CD14-positive monocyte (primary cell): ENCODE measurements around the gene RASL10B. TPM values are rescaled to one million over a fixed set of nuclear protein-coding genes. Genes with fewer than 3 reads are reported as not detected.
A peak's percentile ranks its signal among the peaks of the same experiment; 100 is the strongest.

Experiments
- DNase-seq, 3 donors: peaks; one replicate each; pipeline ENCODE4 v3.0.0-alpha.2; 2011 to 2022
- H2AFZ ChIP-seq: 2 replicates; pipeline ENCODE4 v1.6.0; 2012; ENCODE audit warnings: mild to moderate bottlenecking, low read depth, low read length, inconsistent platforms; ENCODE audit not compliant: insufficient read depth, poor library complexity, severe bottlenecking
- H3K27ac ChIP-seq, 2 donors: 1 replicate in 1 of 2; 2 replicates in 1 of 2; pipeline ENCODE4 v1.5.1; 2012 to 2013; ENCODE audit warnings: low read length in 2 of 2, control low read depth in 1 of 2, inconsistent platforms in 1 of 2, low read depth in 1 of 2, mild to moderate bottlenecking in 1 of 2
- H3K27me3 ChIP-seq, 2 donors: one replicate each; pipeline versions ENCODE4 v1.6.0 to v1.6.1; 2011 to 2013; ENCODE audit warnings: low read length in 2 of 2; ENCODE audit not compliant: control insufficient read depth in 2 of 2, insufficient read depth in 2 of 2
- H3K36me3 ChIP-seq, 2 donors: replicated peaks in 1 of 2; 1 replicate in 1 of 2; 2 replicates in 1 of 2; pipeline versions ENCODE4 v1.5.1 to v1.6.1; 2012 to 2013; ENCODE audit warnings: low read length in 2 of 2, control low read depth in 1 of 2, inconsistent platforms in 1 of 2, mild to moderate bottlenecking in 1 of 2; ENCODE audit not compliant: insufficient read depth in 2 of 2, control insufficient read depth in 1 of 2
- H3K4me1 ChIP-seq, 2 donors: 1 replicate in 1 of 2; 2 replicates in 1 of 2; pipeline versions ENCODE4 v1.5.1 to v1.6.1; 2012 to 2013; ENCODE audit warnings: low read length in 2 of 2, control low read depth in 1 of 2, inconsistent platforms in 1 of 2, mild to moderate bottlenecking in 1 of 2, moderate library complexity in 1 of 2; ENCODE audit not compliant: insufficient read depth in 2 of 2, control insufficient read depth in 1 of 2
- H3K4me2 ChIP-seq: replicated peaks from 2 replicates; pipeline ENCODE3; 2012; ENCODE audit warnings: low read length, moderate library complexity, mild to moderate bottlenecking; ENCODE audit not compliant: poor library complexity, severe bottlenecking; ENCODE audit errors: extremely low read depth
- H3K4me3 ChIP-seq, 3 experiments: fragments of 200-600 bp in 1 of 3; sonication (generic) in 1 of 3; replicated peaks in 1 of 3; 1 replicate in 2 of 3; 2 replicates in 1 of 3; pipeline ENCODE4 v1.5.1; 2011 to 2013; ENCODE audit warnings: low read length in 3 of 3, mild to moderate bottlenecking in 3 of 3, control low read depth in 2 of 3, low read depth in 2 of 3, inconsistent platforms in 1 of 3, moderate library complexity in 1 of 3
- H3K79me2 ChIP-seq: 2 replicates; pipeline ENCODE4 v1.6.0; 2012; ENCODE audit warnings: mild to moderate bottlenecking, control low read depth, inconsistent platforms, low read length, moderate library complexity; ENCODE audit not compliant: insufficient read depth
- H3K9ac ChIP-seq: 2 replicates; pipeline ENCODE4 v1.6.0; 2017; ENCODE audit warnings: low read length, mild to moderate bottlenecking; ENCODE audit not compliant: insufficient read depth, poor library complexity, severe bottlenecking
- H3K9me3 ChIP-seq, 2 donors: replicated peaks in 1 of 2; 1 replicate in 1 of 2; 2 replicates in 1 of 2; pipeline versions ENCODE4 v1.5.1 to v1.6.1; 2012 to 2013; ENCODE audit warnings: low read length in 2 of 2, control low read depth in 1 of 2; ENCODE audit not compliant: control insufficient read depth in 1 of 2, insufficient read depth in 1 of 2
- H4K20me1 ChIP-seq: 2 replicates; pipeline ENCODE4 v1.6.0; 2012; ENCODE audit warnings: mild to moderate bottlenecking, low read length, control low read depth, moderate library complexity; ENCODE audit not compliant: insufficient read depth
- H3K27ac Mint-ChIP-seq, 7 donors: one replicate each; pipeline ENCODE4 v1.8.0; 2020; ENCODE audit warnings: mild to moderate bottlenecking in 7 of 7, mixed read lengths in 7 of 7, moderate library complexity in 6 of 7, inconsistent platforms in 2 of 7
- H3K27me3 Mint-ChIP-seq, 3 donors: one replicate each; pipeline ENCODE4 v1.8.0; 2021 to 2022; ENCODE audit warnings: low read depth in 3 of 3, mild to moderate bottlenecking in 3 of 3, mixed read lengths in 3 of 3, moderate library complexity in 3 of 3, inconsistent platforms in 1 of 3
- H3K36me3 Mint-ChIP-seq, 2 donors: one replicate each; pipeline ENCODE4 v1.8.0; 2020; ENCODE audit warnings: mixed read lengths in 2 of 2, inconsistent platforms in 1 of 2, mild to moderate bottlenecking in 1 of 2
- H3K4me1 Mint-ChIP-seq: one replicate; pipeline ENCODE4 v1.8.0; 2020; ENCODE audit warnings: mild to moderate bottlenecking, mixed read lengths
- H3K4me3 Mint-ChIP-seq, 2 donors: one replicate each; pipeline ENCODE4 v1.8.0; 2020; ENCODE audit warnings: mild to moderate bottlenecking in 2 of 2, mixed read lengths in 2 of 2, moderate library complexity in 1 of 2
- H3K9me3 Mint-ChIP-seq, 7 donors: one replicate each; pipeline ENCODE4 v1.8.0; 2020 to 2022; ENCODE audit warnings: mixed read lengths in 7 of 7, mild to moderate bottlenecking in 6 of 7, moderate library complexity in 6 of 7, inconsistent platforms in 2 of 7
- CTCF ChIP-seq: fragments of 200-600 bp; IDR thresholded peaks from one replicate; pipeline ENCODE4 v1.8.0; 2022; ENCODE audit warnings: antibody characterized with exemption, mild to moderate bottlenecking
- WGBS: methylation state at CpG from one replicate; pipeline ENCODE4 v1.1.5; 2013; ENCODE audit warnings: missing lambda C conversion rate; ENCODE audit not compliant: insufficient coverage; 5-methylcytosine and 5-hydroxymethylcytosine counted together
- intact Hi-C, 2 donors: fragments of 100-400 bp; cut with micrococcal nuclease; formaldehyde crosslinking; loops; one replicate each; pipeline versions ENCODE4 v1.15.0 to v1.15.1; 2023
- polyA plus RNA-seq, 3 donors: library from polyadenylated mRNA; depleted of rRNA in 1 of 3; unstranded in 2 of 3; stranded (reverse) in 1 of 3; fragments of 300-500 nt in 2 of 3; fragments of >200 nt in 1 of 3; fragmentation: Illumina TruSeq in 2 of 3; gene quantifications; 1 replicate in 2 of 3; 2 replicates in 1 of 3; pipeline ENCODE4 v1.2.3, GENCODE V29; 2012 to 2021

Gene RASL10B
- polyA plus RNA-seq, 3 donors = not detected

GRCh38 chr17:35788477-35789368 is 57.3 kb downstream of the RASL10B start:
- no peak for TF ChIP-seq CTCF
- Histone ChIP-seq H3K4me1 (no peaks in the 10 kb centered on the region), H3K36me3 (no peaks in the 10 kb centered on the region), H3K79me2 (no peaks in the 10 kb centered on the region), H3K27me3 (peaks cover 13 to 27% of the 10 kb centered on the region in 2 donors), H3K27ac (no peak overlapping the region), H3K9ac (no peak overlapping the region), H3K9me3 (no peaks in the 10 kb centered on the region), H3K4me3 (no peak overlapping the region), H3K4me2 (no peak overlapping the region), H2AFZ (peak overlapping the region; percentile 17), H4K20me1 (no peaks in the 10 kb centered on the region)
- no peak for DNase-seq
- WGBS = 74% methylated on average over 2 of the region's 2 CpGs
- H3K27me3 Mint-ChIP-seq = peaks cover 24 to 37% (median 28%) of the 10 kb centered on the region in 3 donors
- H3K36me3 Mint-ChIP-seq = no peaks in the 10 kb centered on the region
- H3K4me3 Mint-ChIP-seq = no peak overlapping the region
- no peaks in the 10 kb centered on the region for H3K4me1 Mint-ChIP-seq
- intact Hi-C loops = no loop called here
- H3K27ac Mint-ChIP-seq = no peak overlapping the region
- peaks cover 0 to 2% (median 0%) of the 10 kb centered on the region in 7 donors for H3K9me3 Mint-ChIP-seq

GRCh38 chr17:35790841-35791240 is 59.4 kb downstream of the RASL10B start:
- Mint-ChIP-seq H3K27ac (no peak overlapping the region), H3K4me1 (peaks cover 10% of the 10 kb centered on the region), H3K27me3 (peaks cover 42 to 55% (median 42%) of the 10 kb centered on the region in 3 donors), H3K36me3 (peaks cover 0 to 2% of the 10 kb centered on the region in 2 donors), H3K4me3 (no peak overlapping the region), H3K9me3 (peaks cover 0 to 4% (median 0%) of the 10 kb centered on the region in 7 donors)
- intact Hi-C loops = no loop called here
- no peak for DNase-seq
- WGBS = 94% methylated on average over 2 of the region's 3 CpGs
- no peaks in the 10 kb centered on the region for H3K36me3 ChIP-seq
- no peaks in the 10 kb centered on the region for H4K20me1 ChIP-seq
- H3K27me3 ChIP-seq = peaks cover 30 to 44% of the 10 kb centered on the region in 2 donors
- no peak overlapping the region for H3K27ac ChIP-seq
- no peak overlapping the region for H3K4me3 ChIP-seq
- no peak for TF ChIP-seq CTCF
- H3K79me2 ChIP-seq = no peaks in the 10 kb centered on the region
- no peak overlapping the region for H2AFZ ChIP-seq
- H3K4me1 ChIP-seq = peaks cover 8 to 13% of the 10 kb centered on the region in 2 donors
- peaks cover 0 to 6% of the 10 kb centered on the region in 2 donors for H3K9me3 ChIP-seq
- no peak overlapping the region for H3K4me2 ChIP-seq
- H3K9ac ChIP-seq = no peak overlapping the region
